ENCODE data around the gene PHACTR1.
A peak's percentile ranks its signal among the peaks of the same experiment; 100 is the strongest.

The PHACTR1 gene

DNA sequence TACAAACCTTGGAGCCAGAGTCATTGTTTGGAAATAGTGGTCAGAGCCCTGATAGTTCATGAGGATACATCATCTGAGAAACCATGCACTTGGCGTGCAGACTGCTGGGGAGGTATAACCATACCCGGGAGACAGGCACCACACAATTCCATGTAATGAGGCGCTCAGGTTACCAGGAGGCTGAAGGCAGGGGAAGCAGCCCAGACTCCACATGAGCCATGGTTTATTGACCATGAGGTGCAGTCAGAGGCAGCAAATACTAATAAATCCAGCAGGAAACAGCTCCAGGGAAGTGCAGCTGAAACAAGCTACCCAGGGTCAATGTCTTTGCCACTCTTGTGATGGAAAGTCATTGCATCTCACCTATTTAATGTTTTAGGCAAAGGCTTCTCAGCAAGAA, 455.7 kb downstream of the PHACTR1 start:
- no peak for DNase-seq

- DNase-seq, result no peak
These were observed 458.5 kb downstream of the PHACTR1 start for GRCh38 chr6:13175087-13175486.

- no peak for DNase-seq
These were observed 459.2 kb downstream of the PHACTR1 start for GRCh38 chr6:13175759-13176158.

DNA sequence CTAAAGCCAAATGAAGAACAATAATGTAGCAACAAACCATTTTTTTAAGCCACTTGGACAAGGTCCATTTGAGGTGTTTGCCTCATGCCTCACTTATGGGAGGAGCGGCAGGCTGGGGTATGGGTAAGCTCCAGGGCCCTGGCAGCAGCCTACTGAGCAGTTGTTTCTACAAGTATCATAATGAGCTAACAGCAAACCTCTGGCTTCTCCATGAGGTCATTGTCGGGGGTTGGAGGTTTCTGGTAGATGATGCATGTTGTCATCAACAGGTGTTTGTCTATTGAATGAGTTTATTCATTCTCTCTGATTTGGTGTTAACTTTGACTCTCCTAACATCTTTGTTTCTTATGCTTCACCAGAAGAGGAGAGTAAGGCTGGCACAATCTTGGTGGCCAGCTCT, 461.1 kb downstream of the PHACTR1 start:
- DNase-seq, result no peak

- DNase-seq, result no peak
These were observed 461.5 kb downstream of the PHACTR1 start for GRCh38 chr6:13178107-13178506.

GRCh38 chr6:13180538-13180937, 464.0 kb downstream of the PHACTR1 start:
- DNase-seq, result no peak

- DNase-seq, result no peak
These were observed 464.8 kb downstream of the PHACTR1 start for GRCh38 chr6:13181393-13181792.

GRCh38 chr6:13183415-13184088, 467.0 kb downstream of the PHACTR1 start:
- DNase-seq, result no peak

- no peak for DNase-seq
These were observed 467.5 kb downstream of the PHACTR1 start for GRCh38 chr6:13184089-13184468.

GRCh38 chr6:13184547-13184946, 468.0 kb downstream of the PHACTR1 start:
- no peak for DNase-seq

DNA sequence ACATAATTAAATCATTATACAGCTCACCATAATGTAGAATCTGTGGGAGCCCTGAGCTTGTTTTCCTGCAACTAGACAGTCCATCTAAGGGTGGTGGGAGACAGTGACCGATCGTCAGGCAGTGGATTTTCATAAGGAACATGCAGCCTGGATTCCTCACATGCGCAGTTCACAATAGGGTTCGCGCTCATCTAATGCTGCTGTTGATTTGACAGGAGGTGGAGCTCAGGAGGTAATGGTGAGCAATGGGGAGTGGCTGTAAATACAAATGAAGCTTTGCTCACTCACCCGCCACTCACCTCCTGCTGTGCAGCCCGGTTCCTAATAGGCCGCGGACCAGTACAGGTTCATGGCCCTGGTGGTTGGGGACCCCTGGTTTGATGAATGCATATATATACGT, 470.3 kb downstream of the PHACTR1 start:
- no peak for DNase-seq

DNA sequence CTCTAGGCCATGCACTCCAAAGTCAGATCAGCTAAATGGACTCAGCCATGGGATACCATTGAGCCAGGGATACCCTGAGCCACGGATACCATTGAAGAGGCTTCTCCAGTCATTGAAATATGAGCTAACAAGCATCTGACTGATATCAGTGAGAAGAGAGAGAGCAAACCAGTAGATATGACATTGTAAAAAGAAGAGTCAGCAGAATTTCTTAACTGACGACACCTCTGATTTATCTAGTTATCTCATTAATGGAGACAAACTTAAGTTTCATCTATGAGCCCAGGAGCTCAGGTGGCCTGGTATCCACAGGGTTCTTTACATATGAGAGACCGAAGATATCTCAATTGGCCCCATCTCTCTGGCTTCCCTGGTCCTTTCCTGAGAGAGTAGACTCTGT, 471.1 kb downstream of the PHACTR1 start:
- no peak for DNase-seq

DNA sequence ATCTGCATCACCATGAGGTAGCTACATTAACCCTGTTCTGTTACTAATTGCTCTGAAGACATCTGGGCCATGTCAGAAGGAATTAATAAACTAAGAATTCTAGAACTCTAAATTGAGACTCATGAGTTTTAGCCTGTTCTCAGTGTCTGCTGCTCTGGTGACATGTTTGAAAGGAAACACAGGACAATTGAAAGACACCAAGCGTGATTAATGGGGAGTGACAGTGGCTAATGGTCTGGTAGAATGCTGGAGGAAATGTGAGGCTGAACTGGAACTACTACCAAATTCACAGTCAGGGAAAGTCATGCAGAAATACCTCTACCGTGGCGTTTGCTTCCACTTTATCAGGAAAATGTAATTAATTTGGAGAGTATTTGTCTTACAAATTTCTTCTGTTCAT, 471.7 kb downstream of the PHACTR1 start:
- DNase-seq, result peak; percentile 20

GRCh38 chr6:13189710-13190109, 473.1 kb downstream of the PHACTR1 start:
- no peak for DNase-seq

DNA sequence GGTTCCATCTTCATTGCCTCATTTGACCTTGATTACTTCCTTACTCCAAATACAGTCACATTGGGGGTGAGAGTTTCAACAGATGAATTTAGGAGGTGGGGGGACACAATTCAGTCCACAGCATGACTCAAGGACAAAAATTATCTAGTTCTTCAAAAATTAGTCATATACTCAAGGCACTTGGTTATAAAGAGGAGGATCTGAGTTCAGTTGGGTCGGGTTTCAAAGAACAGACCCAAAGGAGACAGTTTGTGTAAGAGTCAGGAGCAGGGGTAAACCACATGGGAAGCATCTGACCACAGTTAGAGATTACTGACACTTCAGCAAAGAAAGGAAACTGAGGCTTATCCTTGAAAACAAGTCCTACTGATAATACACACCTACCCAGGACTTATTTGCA, 473.8 kb downstream of the PHACTR1 start:
- no peak for DNase-seq

DNA sequence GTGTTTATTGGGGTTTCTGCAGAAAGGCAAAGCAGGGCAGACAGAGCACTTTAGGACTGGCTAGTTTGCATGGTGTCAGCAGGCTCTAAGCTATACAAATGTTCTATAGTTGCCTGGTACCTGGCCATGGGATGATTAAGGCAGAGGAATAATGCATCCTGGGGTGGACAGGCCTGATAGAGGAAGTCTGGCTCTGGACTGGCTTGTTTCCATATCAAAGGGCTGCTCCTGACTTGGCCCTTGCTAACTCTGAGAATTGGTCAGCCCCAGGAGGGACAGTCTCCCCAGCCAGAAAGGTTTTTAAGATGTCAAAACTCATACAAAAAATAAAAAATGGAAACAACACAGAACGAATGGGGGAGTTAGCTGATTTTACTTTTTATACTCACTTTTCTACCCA, 474.9 kb downstream of the PHACTR1 start:
- no peak for DNase-seq

DNA sequence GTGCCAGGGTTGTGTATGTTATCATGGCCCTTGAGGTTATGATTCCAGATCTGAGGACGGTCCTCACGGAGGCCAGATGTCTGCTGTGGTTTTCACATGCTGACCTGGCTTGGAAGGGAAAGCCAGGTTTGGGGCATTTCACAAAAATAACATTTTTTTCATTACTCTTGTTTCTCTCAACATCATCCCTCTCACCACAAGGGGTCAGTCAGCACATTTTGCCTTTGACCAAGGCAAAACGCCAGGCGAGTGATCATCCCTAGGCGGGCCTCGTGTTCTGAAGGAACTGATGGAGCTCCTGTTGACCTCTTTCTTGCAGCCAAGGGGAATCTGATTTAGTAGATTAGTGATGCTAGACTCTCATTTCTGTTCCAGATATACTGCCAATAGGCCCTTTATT, 478.3 kb downstream of the PHACTR1 start:
- DNase-seq, result peak; percentile 7

DNA sequence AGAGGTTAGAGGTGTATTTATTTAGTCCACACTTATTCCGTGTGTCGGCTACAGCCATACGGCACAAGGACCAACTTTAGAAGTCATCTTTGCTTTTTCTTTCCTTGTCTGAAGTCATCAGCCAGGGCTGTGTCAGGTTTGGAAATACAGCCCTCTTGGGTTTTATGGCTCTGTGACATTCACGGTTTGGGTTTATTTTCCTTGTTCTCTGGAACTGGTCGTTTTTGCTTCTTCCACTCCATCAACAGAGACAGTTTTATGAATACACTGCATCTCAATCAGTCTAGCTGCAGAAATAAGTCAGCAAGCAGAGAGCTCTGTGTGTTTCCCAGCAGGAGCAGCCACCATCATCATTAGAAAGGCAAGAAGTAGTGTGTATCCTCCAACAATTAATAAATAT, 479.2 kb downstream of the PHACTR1 start:
- no peak for DNase-seq

DNA sequence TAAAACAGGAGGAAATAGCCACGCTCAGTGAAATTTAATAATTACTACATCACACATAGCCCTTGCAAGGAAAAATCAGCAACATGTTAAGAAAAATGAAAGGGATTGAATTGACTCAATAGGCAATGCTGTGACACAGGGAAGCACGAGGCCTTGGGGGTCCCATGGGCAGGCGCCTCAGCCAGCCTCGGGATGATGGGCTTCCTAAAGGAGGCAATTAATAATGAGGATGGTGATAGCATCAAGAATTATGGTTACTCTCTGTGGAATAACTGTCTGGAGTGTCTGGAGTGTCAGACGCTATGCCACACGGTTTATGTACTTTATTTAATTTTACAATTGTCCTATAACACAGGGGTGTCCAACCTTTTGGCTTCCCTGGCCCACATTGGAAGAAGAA, 481.6 kb downstream of the PHACTR1 start:
- no peak for DNase-seq

DNA sequence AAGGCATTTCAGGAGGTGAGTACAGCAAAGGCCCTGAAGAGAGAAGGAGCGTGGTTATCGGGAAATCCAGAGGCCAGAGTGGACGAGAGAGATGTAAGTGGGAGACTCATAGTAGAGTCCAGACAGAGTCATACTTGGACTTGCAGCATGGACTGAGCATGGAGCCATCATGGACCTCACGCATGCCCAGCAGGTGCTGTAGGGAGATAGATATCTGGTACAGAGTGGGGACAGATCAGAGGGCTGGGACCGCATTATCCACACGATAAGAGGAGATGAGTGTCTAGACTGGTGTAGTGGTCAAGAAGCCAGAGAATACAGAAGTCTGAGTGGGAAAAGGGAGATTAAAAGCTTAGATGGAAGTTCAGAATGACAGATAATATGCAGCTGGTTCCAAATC, 484.8 kb downstream of the PHACTR1 start:
- DNase-seq, result no peak

DNA sequence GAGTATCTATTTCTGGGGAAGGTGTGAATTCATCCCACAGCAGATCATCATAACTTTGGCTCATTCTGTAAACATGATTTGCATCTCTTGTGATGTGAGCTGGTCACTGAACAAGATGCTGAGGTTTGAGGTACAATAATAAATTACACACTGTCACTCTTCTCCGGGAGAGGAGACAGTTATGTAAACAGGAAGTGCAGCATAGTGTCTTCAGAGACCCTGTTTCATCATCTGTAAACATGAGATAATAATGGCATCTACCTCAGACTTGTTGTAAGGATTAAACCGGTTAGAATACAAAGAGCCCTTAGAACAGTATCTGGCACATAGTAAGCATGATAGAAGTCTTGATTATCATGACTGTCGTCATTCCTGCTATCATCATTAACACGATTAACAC, 486.6 kb downstream of the PHACTR1 start:
- no peak for DNase-seq

DNA sequence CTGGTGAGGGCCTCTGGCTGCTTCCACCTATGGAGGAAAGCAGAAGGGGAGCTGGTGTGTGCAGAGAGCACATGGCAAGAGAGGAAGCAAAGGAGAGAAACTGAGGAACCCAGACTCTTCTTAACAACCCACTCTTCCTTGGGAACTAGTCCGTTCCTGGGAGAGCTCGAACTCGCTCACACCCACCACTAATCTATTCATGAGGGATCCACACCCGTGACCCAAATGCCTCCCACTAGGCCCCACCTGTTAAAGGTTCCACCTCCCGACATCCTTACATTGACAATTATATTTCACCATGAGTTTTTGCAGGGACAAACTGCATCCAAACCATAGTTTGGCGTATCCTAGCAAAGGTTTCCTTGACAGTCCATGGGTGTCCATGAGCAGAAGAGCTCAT, 488.5 kb downstream of the PHACTR1 start:
- no peak for DNase-seq

DNA sequence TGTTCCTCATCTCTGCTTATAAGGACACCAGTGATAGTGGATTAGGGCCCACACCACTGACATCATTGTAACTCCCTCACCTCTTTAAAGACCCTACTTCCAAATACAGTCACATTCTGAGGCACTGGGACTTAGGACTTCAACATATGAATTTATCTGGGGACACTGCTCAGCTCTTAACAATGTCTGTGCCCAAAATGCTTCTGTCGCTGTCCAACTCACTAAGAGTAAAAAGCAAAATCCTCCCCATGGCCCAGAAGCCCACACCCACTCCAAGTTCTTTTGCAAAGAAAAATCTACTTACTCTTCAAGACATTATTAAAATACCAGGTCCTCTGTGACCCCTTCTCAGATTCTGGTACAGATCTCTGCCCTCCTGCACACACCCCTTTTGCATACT, 495.5 kb downstream of the PHACTR1 start:
- no peak for DNase-seq

DNA sequence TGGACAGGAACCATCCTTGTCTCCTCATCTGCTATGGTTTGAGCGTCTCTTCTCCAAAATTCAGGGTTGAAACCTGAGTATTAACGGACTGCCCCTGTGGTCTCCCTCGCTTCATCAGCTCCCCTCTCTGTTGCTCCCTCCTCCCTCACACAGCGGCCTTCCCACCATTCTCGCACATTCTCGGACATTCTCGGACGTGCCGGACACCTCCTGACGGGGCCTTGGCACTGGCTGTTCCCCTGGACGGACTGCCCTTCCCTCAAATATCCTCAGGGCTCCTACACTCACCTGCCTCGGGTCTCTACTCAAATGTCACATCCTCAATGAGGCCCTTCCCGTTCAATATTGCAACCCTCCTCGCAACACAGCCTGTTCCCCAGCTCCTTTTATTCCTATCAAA, 496.0 kb downstream of the PHACTR1 start:
- no peak for DNase-seq

GRCh38 chr6:13215390-13215789, 498.8 kb downstream of the PHACTR1 start:
- DNase-seq, result no peak
